GM18502 (cell line): ENCODE results near the gene STX5.
"Not testable (repeated sequence)": the region's sequence is repeated elsewhere in the genome, so short reads cannot be mapped to it uniquely, and the experiment has no call there.

Source experiments
- ATAC-seq: cut with Tn5 transposase; IDR thresholded peaks from one replicate; pipeline ENCODE4 v1.9.1; 2021; ENCODE audit warnings: mild to moderate bottlenecking; ENCODE audit not compliant: unreplicated experiment, poor library complexity

Gene STX5, protein sequence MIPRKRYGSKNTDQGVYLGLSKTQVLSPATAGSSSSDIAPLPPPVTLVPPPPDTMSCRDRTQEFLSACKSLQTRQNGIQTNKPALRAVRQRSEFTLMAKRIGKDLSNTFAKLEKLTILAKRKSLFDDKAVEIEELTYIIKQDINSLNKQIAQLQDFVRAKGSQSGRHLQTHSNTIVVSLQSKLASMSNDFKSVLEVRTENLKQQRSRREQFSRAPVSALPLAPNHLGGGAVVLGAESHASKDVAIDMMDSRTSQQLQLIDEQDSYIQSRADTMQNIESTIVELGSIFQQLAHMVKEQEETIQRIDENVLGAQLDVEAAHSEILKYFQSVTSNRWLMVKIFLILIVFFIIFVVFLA

DNA sequence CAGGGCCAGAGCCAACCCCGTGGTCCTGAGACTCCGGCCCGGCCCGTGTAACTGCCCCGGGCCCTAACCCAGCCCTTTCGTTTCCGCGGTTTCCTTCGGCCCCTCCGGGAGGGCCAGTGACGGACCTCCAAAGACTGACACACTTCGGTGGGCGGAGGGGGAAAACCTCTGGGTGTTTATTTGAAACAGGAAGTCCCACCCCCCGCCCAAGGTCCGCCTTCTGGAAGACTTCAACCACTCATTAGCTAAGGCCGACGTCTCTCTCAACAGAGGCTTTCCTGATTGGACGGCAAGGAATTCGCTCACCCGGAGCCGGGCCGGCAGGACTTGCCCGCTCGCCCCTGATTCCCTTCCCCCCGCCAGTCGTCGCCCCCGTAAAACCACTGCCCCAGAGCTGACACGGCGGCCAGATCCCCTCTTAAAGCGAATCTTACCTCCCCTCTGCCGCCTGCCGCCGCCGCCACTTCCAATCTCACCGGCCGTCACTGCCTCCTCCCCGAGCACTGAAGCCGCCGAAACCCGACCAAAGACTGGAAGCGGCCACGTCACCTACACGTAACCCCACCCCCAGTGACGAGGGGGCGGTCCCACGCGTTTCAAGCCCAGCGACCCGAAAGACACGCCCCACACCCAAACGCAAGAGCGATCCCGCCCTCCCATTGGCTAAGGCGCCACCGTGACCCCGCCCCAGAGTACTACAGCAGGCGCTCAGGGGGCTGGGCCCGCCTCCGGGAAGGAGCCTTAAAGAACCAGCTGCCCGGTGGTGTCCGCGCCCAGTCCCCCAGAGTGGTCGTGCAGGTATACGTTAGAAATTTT is at the start of gene STX5:
STX5 (minus strand) TSS at position 532 of the 816 bp plus-strand sequence. CDS start 808 bp downstream, outside the sequence.
- peak; percentile 88 for ATAC-seq

GRCh38 chr11:62880803-62881578 is 49.1 kb upstream of the STX5 start, which contains the start of gene SLC3A2:
Gene SLC3A2, plus strand, starts transcription at chr11:62880896. Its CDS starts 128 bp downstream, at chr11:62881024.
- peak; percentile 73 for ATAC-seq

GRCh38 chr11:62880231-62880802 is 48.5 kb upstream of the STX5 start:
- ATAC-seq = peak; percentile 28

DNA sequence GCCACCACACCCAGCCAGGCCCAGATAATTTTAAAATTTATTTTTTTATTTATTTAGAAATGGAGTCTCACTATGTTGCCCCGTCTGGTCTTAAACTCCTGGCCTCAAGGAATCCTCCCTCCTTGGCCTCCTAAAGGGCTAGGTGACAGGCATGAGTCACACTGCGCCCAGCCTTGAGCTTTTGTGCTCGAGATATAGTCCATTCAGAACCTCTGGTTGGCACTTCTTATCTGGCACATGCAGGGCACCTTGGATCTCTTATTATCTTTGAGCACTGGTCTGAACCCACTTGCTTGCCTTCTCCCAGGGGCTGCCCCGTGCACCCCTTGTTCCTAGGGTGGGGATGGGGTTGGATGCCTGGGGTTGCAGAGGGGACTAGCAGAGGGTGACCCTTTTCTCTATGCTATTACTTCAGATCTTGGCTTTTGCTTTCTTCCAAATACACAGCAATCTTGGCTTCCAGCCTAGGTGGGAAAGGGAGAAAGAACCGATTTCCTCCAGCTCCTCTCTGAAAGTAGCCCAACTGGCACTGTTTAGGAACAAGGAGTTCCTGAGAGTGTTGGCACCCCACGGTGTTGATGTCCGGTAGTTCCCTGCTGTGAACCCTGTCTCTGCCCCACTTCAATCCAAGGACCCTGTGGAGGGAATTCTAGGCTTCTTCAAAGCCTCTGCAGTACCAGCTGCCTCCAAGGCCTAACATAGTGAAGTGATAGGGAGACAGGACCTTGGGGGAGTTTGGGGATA is 47.6 kb upstream of the STX5 start:
- no peak for ATAC-seq

- no peak for ATAC-seq
Observed at GRCh38 chr11:62876712-62877111, 44.9 kb upstream of the STX5 start.

GRCh38 chr11:62875698-62876478 is 44.0 kb upstream of the STX5 start:
- ATAC-seq = no peak

- ATAC-seq = no peak
Observed at GRCh38 chr11:62874851-62875250, 43.0 kb upstream of the STX5 start.

- no peak for ATAC-seq
Observed at GRCh38 chr11:62865635-62866034, 33.8 kb upstream of the STX5 start.

- no peak for ATAC-seq
Observed at GRCh38 chr11:62863687-62864335, 32.0 kb upstream of the STX5 start.

DNA sequence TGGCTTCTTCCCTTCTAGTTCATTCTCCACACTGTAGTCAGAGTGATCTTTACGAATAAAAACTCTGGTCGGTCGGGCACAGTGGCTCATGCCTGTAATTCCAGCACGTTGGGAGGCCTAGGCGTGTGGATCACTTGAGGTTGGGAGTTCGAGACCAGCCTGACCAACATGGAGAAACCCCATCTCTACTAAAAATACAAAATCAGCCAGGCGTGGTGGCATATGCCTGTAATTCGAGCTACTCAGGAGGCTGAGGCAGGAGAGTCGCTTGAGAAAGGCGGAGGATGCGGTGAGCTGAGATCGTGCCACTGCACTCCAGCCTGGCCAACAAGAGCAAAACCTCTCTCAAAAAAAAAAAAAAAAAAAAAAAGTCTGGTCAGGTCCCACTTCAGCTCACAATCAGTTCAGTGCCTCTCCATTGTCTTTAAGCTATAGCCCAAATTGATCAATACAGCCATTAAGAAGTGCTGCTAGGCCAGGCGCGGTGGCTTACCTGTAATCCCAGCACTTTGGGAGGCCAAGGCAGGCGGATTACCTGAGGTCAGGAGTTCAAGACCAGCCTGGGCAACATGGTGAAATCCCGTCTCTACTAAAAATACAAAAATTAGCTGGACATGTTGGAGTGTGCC is 29.8 kb upstream of the STX5 start:
- not testable (repeated sequence) for ATAC-seq

DNA sequence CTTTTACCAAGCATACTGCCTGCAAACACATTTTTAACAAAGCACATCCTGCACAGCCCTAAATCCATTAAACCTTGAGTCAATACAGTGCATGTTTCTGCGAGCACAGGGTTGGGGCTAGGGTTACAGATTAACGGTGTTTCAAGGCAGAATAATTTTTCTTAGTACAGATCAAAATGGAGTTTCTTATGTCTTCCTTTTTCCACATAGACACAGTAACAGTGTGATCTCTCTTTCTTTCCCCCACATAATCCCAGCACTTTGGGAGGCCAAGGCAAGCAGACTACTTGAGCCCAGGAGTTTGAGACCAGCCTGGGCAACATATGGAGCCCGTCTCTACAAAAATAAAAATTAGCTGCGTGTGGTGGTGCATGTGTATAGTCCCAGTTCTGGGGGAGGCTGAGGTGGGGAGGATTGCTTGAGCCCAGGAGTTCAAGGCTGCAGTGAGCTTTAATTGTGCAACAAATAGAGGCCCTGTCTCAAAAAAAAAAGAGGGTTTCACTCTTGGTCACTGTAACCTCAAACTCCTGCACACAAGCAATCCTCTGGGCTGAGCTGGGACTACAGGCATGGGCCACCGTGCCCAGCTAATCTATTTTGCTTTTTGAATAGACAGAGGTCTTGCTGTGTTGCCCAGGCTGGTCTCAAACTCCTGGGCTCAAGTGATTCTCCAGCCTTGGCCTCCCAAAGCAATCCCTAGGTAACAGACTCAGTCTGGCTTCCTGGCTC is 29.1 kb upstream of the STX5 start:
- no peak for ATAC-seq

DNA sequence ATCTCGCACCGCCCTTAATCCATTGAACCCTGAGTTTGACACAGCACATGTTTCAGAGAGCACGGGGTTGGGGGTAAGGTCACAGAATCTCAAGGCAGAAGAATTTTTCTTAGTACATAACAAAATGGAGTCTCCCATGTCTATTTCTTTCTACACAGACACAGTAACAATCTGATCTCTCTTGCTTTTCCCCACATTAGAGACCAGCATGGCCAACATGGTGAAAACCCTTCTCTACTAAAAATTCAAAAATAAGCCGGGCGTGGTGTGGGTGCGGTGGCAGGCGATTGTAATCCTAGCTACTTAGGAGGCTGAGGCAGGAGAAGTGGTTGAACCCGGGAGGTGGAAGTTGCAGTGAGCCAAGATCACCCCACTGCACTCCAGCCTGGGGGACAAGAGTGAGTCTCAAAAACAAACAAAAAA is 27.4 kb upstream of the STX5 start:
- not testable (repeated sequence) for ATAC-seq

- ATAC-seq = no peak
Observed at GRCh38 chr11:62858201-62858600, 26.4 kb upstream of the STX5 start.

DNA sequence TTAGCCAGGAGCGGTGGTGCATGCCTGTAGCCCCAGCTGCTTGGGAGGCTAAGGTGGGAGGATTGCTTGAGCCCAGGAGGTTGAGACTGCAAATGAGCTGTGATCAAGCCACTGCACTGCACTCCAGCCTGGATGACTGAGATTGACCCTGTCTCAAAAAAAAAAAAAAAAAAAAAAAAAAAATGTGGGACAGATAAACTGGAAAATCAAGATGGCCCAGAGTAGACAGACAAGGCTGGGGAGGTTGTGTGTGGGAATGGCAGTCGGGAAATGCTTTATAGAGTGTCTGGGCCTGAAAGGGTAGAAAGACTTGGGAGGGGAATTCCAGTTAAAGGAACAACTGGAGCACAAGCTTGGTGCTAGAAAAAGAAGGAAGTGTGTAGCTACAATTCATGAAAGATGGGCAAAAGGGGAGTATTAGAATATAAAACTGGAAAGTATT is 25.7 kb upstream of the STX5 start:
- ATAC-seq = no peak

DNA sequence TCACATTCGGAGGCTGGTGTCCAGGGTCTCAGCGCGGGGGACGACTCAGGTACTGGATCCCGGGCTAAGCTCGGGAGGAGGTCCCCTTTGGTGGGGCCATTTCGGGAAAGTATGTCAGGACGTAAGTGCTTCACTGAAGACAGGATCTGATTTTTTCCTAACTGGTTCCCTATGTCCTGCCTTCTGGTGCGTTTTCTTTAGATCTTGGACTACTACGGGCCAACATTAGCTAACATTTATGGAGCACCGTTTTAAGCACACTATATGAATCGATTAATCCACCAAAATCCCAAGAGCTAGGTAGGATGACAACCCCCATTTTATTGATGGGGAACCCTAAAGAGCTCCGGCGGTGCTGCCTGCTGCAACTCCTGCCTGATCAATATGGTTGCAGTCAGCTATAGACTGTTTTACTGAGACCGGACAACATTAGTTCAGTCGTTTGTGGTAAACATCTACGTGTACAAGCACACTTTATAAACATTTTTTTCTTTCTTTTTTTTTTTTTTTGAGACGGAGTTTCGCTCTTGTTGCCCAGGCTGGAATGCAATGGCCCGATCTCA is 24.6 kb upstream of the STX5 start:
- ATAC-seq = peak; percentile 8

DNA sequence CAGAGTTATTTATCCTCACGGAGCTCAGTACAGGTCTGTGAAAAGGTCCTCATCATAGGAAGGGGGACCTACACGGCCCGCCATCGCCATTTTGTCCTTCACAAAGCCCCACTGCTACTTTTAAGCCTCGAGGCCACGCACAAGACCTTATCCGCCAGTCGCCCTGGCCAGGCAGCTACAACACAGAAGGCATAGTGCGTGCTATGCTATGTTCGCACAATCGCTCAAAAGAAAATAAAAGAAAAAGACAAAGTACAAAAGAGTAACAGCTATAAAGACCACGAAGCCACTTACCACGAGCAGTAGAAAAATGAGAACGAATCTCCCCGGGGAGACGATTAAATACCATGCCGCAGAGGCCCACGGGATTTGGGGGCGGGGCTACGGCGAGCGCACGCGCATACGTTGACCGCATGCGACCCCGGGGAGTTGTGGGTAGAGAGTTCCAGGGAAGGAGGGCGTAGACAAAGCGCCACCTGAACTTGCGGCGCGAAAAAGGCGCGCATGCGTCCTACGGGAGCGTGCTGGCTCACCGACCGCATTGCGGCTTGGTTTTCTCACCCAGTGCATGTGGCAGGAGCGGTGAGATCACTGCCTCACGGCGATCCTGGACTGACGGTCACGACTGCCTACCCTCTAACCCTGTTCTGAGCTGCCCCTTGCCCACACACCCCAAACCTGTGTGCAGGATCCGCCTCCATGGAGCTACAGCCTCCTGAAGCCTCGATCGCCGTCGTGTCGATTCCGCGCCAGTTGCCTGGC is 23.9 kb upstream of the STX5 start:
- ATAC-seq = peak; percentile 86
